NAMALWA (cell line): ENCODE results near the gene RHOH.

Experiments used
- DNase-seq: peaks from one replicate; pipeline ENCODE4 v3.0.0-alpha.2; 2015; ENCODE audit warnings: low spot score

The RHOH gene

GRCh38 chr4:40187386-40187906 lies 9.4 kb upstream of the RHOH start:
- no peak for DNase-seq

GRCh38 chr4:40190019-40190418 lies 6.8 kb upstream of the RHOH start:
- peak; percentile 64 for DNase-seq

- no peak for DNase-seq
These were observed 6.4 kb upstream of the RHOH start for GRCh38 chr4:40190465-40190864.

- DNase-seq = peak; percentile 87
These were observed 5.7 kb upstream of the RHOH start for GRCh38 chr4:40190880-40191815.

GRCh38 chr4:40192114-40193015 lies 4.5 kb upstream of the RHOH start:
- DNase-seq = no peak

- DNase-seq = peak; percentile 89
These were observed 3.7 kb upstream of the RHOH start for GRCh38 chr4:40193016-40193571.

GRCh38 chr4:40193578-40193977 lies 3.3 kb upstream of the RHOH start:
- no peak for DNase-seq

- peak; percentile 86 for DNase-seq
These were observed 2.1 kb upstream of the RHOH start for GRCh38 chr4:40194602-40195161.

GRCh38 chr4:40195182-40196177 lies 1.4 kb upstream of the RHOH start:
- DNase-seq = peak; percentile 55

- peak; percentile 69 for DNase-seq
These were observed 559 bp upstream of the RHOH start for GRCh38 chr4:40196272-40196671.

- peak; percentile 43 for DNase-seq
These were observed 1.3 kb downstream of the RHOH start for GRCh38 chr4:40197879-40198689.

- peak; percentile 65 for DNase-seq
These were observed 2.4 kb downstream of the RHOH start for GRCh38 chr4:40199179-40199670.

- peak; percentile 87 for DNase-seq
These were observed 3.4 kb downstream of the RHOH start for GRCh38 chr4:40199999-40200874.

GRCh38 chr4:40200875-40201801 lies 4.3 kb downstream of the RHOH start:
- peak; percentile 81 for DNase-seq

- DNase-seq = no peak
These were observed 5.1 kb downstream of the RHOH start for GRCh38 chr4:40201898-40202297.

- peak; percentile 37 for DNase-seq
These were observed 5.6 kb downstream of the RHOH start for GRCh38 chr4:40202474-40202873.

- DNase-seq = peak; percentile 52
These were observed 7.9 kb downstream of the RHOH start for GRCh38 chr4:40204507-40205258.
